ENCODE data around the gene IZUMO4.
A peak's percentile ranks its signal among the peaks of the same experiment; 100 is the strongest.
"Not testable (repeated sequence)": the region's sequence is repeated elsewhere in the genome, so short reads cannot be mapped to it uniquely, and the experiment has no call there.

The IZUMO4 gene

DNA sequence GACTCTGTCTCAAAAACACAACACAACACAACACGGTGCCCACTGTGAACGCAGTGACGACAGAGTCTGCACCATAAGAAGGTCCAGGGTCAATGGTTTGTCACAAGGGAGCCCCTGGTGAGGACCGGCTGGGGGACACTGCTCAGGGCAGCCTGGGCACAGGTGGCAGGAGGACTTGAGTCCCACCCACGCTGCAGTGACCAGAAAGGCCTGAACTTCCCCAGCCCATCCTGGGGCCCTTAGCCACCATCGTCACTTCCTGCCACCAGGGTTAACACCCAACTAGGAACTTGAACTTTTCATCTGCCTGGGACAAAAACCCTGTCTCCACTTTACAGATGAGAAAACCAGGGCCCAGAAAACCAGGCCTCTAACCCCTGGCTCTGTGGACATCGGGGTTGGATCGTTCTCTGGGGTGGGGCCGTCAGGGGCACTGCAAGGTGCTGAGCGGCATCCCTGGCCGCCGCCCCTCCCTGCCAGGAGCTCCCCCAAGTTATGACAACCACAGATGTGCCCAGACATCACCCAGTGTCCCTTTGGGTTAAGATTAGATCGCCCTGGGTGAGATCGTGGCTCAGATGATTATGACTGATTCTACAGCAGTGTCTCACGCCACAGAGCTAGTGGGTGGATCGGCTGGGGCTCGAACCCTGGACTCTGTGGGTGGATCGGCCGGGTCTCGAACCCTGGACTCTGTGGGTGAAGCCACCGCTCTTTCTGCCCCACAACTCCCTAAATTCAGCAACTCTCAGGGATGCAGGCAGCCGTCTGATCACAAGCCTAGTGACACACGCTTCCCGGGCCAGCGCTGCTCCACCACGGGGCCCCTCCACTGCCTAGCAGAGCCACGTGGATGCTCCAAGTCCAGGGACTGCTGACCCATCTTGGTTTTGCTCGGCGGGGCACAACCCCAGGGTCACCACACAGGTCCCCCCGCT is 14.6 kb upstream of the IZUMO4 start:
- Histone ChIP-seq H3K27ac (no peak overlapping the region), H3K36me3 (peaks cover 21 to 75% (median 37%) of the 10 kb centered on the region in 3 donors), H3K4me1 (peaks cover 0 to 10% (median 3%) of the 10 kb centered on the region in 4 donors), H3K4me3 (no peak overlapping the region), H3K9me3 (no peaks in the 10 kb centered on the region), H3K27me3 (no peaks in the 10 kb centered on the region)
- TF ChIP-seq, protein P1, sequence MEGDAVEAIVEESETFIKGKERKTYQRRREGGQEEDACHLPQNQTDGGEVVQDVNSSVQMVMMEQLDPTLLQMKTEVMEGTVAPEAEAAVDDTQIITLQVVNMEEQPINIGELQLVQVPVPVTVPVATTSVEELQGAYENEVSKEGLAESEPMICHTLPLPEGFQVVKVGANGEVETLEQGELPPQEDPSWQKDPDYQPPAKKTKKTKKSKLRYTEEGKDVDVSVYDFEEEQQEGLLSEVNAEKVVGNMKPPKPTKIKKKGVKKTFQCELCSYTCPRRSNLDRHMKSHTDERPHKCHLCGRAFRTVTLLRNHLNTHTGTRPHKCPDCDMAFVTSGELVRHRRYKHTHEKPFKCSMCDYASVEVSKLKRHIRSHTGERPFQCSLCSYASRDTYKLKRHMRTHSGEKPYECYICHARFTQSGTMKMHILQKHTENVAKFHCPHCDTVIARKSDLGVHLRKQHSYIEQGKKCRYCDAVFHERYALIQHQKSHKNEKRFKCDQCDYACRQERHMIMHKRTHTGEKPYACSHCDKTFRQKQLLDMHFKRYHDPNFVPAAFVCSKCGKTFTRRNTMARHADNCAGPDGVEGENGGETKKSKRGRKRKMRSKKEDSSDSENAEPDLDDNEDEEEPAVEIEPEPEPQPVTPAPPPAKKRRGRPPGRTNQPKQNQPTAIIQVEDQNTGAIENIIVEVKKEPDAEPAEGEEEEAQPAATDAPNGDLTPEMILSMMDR (IDR thresholded peaks at IDR 0.05): no peak
- DNase-seq: no peak
- intact Hi-C loops (cut with DNase I; ENCODE audit: low total_unique reads): no loop called here

DNA sequence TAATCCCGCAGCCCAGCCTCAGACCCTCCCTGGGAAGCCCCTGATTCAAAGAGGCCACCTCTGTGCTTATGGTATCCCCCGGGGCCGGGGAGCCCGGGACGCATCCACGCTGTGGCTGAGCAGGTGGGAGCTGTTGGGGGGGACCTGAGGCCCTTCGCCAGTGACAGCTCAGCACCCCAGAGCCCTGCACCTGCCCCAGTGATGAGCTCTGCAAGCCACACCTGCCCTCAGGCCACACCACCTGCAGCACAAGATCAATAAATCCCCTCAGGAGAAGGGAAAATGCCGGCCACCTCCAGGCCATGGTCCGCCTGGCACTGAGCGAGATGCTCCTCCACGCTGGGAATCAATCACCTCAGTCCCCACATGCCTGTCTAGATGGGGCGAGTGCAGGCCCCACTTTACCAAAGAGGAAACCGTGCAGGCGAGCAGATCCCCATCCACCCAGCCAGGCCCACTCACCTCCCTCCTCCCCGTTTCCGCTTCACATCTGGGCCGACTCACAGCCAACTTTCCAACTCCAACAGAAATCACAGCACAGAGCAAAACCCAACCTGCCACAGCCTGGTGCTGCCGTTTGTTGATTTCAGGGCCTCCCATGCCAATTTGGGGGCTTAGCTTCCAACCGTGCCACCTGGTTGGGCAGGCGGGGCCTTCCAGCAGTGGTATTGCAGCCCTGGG is 13.4 kb upstream of the IZUMO4 start:
- H3K36me3 ChIP-seq: peaks cover 9 to 63% (median 26%) of the 10 kb centered on the region in 3 donors
- H3K9me3 ChIP-seq: no peaks in the 10 kb centered on the region
- peaks cover 0 to 17% (median 9%) of the 10 kb centered on the region in 4 donors for H3K4me1 ChIP-seq
- no peaks in the 10 kb centered on the region for H3K27me3 ChIP-seq
- H3K4me3 ChIP-seq: no peak overlapping the region
- DNase-seq: no peak
- TF ChIP-seq, protein P1 (IDR thresholded peaks at IDR 0.05): no peak
- intact Hi-C loops (cut with DNase I; ENCODE audit: low total_unique reads): no loop called here
- H3K27ac ChIP-seq: no peak overlapping the region

DNA sequence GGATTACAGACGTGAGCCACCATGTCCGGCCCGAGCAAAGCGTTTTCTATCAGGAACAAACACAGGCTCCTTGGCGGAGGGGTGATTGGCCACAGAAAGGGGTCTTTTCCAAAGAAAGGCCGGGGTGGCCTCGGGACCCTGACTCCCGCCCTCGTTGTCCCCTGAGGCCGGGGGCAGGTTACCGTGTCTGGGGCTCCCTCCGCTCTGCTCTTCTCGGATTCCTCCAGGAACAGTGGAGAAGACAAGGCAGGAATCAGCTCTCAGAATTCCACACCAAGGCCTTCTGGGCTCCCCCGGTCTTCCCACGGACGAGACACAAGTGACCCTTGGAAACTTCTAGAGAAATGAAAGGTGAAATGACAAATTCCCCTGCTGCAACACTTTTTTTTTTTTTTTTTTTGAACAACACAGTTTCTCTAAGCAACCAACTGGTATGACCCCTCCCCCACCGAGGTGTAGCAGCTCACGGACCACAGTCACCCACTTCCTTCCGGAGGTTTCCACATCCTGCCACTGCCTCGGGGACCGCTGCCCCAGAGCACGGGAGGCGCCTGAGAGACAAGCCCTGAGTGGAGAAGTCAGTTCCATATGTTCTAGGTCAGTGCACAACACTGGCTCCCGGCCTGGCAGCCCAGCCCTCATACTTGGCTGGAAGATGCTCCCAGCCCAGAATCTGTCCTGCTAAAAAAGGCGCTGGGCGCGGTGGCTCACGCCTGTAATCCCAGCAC is 11.6 kb upstream of the IZUMO4 start:
- no peak overlapping the region for H3K27ac ChIP-seq
- no peaks in the 10 kb centered on the region for H3K27me3 ChIP-seq
- TF ChIP-seq, protein P1 (IDR thresholded peaks at IDR 0.05): no peak
- intact Hi-C loops (cut with DNase I; ENCODE audit: low total_unique reads): no loop called here
- no peak overlapping the region for H3K4me3 ChIP-seq
- peak in 1 of 2 donors; percentile 65 for DNase-seq
- no peaks in the 10 kb centered on the region for H3K9me3 ChIP-seq
- peaks cover 0 to 52% (median 7%) of the 10 kb centered on the region in 3 donors for H3K36me3 ChIP-seq
- H3K4me1 ChIP-seq: peaks cover 0 to 35% (median 19%) of the 10 kb centered on the region in 4 donors

DNA sequence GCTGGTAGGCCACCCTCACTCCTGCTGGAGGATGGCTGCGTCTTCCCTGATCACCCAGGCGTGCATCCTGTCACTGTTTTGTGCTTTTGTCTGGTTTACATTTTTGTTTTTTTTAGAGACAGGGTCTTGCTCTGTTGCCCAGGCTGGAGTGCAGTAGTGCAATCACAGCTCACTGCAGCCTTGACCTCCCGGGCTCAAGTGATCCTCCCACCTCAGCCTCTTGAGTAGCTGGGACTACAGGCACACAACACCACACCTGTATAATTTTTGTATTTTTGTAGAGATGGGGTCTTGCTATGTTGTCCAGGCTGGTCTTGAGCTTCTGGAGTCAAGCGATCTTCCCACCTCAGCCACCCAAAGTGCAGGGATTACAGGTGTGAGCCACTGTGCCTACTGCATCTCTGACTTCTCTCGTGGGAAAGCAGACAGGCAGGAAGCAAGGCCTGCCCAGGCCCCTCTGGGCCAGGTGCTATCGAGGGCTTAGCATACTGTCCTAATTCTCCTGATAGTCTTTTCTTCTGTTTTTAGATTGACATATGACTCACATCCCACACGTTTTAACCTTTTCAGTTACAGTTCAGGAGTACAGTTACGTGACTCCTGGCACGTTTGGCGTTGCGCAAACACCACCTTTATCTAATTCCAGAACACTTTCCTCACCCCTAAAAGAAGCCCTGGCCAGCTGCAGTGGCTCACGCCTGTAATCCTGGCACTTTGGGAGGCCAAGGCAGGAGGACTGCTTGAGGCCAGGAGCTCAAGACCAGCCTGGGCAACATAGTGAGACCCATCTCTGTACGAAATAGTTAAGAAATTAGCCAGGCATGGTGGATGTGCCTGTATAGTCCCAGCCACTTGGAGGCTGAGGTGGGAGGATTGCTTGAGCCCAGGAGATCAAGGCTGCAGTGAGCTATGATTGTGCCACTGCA is 9.8 kb upstream of the IZUMO4 start:
- H3K27me3 ChIP-seq; intact Hi-C loops (cut with DNase I; ENCODE audit: low total_unique reads); H3K9me3 ChIP-seq; H3K4me3 ChIP-seq; DNase-seq: not testable (repeated sequence)
- peaks cover 0 to 39% (median 0%) of the 10 kb centered on the region in 3 donors for H3K36me3 ChIP-seq
- peak overlapping the region in 1 of 2 donors; percentile 22 for H3K27ac ChIP-seq
- peaks cover 0 to 53% (median 35%) of the 10 kb centered on the region in 4 donors for H3K4me1 ChIP-seq

DNA sequence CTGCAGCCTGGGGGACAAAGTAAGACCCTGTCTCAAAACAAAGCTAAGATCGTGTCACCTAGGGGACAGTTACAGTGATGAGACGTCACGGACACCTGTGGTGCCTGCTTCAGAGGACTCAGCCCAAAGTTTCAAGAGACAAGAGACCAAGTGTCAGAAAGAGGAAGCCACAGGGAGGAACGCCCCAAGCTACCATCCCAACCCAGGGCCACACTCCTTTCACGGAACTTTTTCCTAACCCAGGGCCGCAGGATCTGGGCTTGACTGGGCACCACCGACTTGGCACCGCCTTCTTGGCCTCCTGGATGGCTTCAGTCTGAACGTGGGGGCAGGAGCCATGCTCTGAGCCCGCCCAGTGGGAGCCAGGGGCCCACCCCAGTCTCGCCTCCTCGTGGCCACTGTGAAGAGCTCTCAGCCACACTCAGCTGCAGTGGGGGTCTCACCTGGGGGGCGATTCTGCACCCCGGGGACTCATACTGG is 9.1 kb upstream of the IZUMO4 start:
- TF ChIP-seq, protein P1 (IDR thresholded peaks at IDR 0.05): no peak
- H3K27me3 ChIP-seq: no peaks in the 10 kb centered on the region
- H3K36me3 ChIP-seq: peaks cover 0 to 32% (median 0%) of the 10 kb centered on the region in 3 donors
- no peak overlapping the region for H3K4me3 ChIP-seq
- no peaks in the 10 kb centered on the region for H3K9me3 ChIP-seq
- peak overlapping the region in 1 of 2 donors; percentile 22 for H3K27ac ChIP-seq
- peak in 1 of 2 donors; percentile 46 for DNase-seq
- peaks cover 0 to 59% (median 38%) of the 10 kb centered on the region in 4 donors for H3K4me1 ChIP-seq
- intact Hi-C loops (cut with DNase I; ENCODE audit: low total_unique reads): no loop called here
